Neuronal stem cell (in vitro differentiated cells): ENCODE measurements around the gene SLCO2A1.
A peak's percentile ranks its signal among the peaks of the same experiment; 100 is the strongest.

Experiments used
- DNase-seq: peaks from one replicate; pipeline ENCODE4 v3.0.0-alpha.2; 2013; ENCODE audit warnings: low spot score
- H2AFZ ChIP-seq: one replicate; pipeline ENCODE4 v1.6.1; 2013; ENCODE audit warnings: mild to moderate bottlenecking, low read length, inconsistent platforms
- H2AK5ac ChIP-seq: 2 replicates; pipeline ENCODE4 v1.6.1; 2013; ENCODE audit warnings: low read depth, mild to moderate bottlenecking, inconsistent platforms, low read length, moderate library complexity, mixed read lengths
- H2BK120ac ChIP-seq: 2 replicates; pipeline ENCODE4 v1.6.1; 2013; ENCODE audit warnings: low read depth, mild to moderate bottlenecking, inconsistent platforms, low read length, moderate library complexity, mixed read lengths
- H2BK12ac ChIP-seq: one replicate; pipeline ENCODE4 v1.6.1; 2013; ENCODE audit warnings: low read length, inconsistent platforms
- H2BK15ac ChIP-seq: 2 replicates; pipeline ENCODE4 v1.6.1; 2013; ENCODE audit warnings: mild to moderate bottlenecking, low read length, inconsistent platforms, mixed read lengths
- H2BK5ac ChIP-seq: one replicate; pipeline ENCODE4 v1.6.1; 2013; ENCODE audit warnings: inconsistent platforms, mild to moderate bottlenecking, low read length, moderate library complexity
- H3K14ac ChIP-seq: one replicate; pipeline ENCODE4 v1.6.1; 2013; ENCODE audit warnings: low read length, inconsistent platforms
- H3K18ac ChIP-seq: 2 replicates; pipeline ENCODE4 v1.6.1; 2013; ENCODE audit warnings: low read length, inconsistent platforms
- H3K23ac ChIP-seq: 2 replicates; pipeline ENCODE4 v1.6.1; 2013; ENCODE audit warnings: low read depth, mild to moderate bottlenecking, mixed read lengths, low read length, inconsistent platforms; ENCODE audit not compliant: poor library complexity
- H3K27ac ChIP-seq: replicated peaks from 3 replicates; pipeline ENCODE4 v1.5.1; 2013; ENCODE audit warnings: low read length, inconsistent platforms
- H3K27me3 ChIP-seq, 3 experiments: 2 replicates each; pipeline ENCODE4 v1.6.1; 2013; ENCODE audit warnings: low read length in 3 of 3, mild to moderate bottlenecking in 2 of 3, inconsistent platforms in 1 of 3, low read depth in 1 of 3, mixed read lengths in 1 of 3, moderate library complexity in 1 of 3; ENCODE audit not compliant: control insufficient read depth in 3 of 3, insufficient read depth in 3 of 3
- H3K36me3 ChIP-seq, 2 donors: replicated peaks in 1 of 2; 2 replicates each; pipeline ENCODE4 v1.6.1; 2013; ENCODE audit warnings: low read length in 2 of 2; ENCODE audit not compliant: control insufficient read depth in 2 of 2, insufficient read depth in 2 of 2
- H3K4ac ChIP-seq: 2 replicates; pipeline ENCODE4 v1.6.1; 2013; ENCODE audit warnings: inconsistent platforms, mild to moderate bottlenecking, low read length, moderate library complexity
- H3K4me1 ChIP-seq, 2 donors: 1 replicate in 1 of 2; 2 replicates in 1 of 2; pipeline ENCODE4 v1.6.1; 2013; ENCODE audit warnings: low read length in 2 of 2, low read depth in 1 of 2; ENCODE audit not compliant: control insufficient read depth in 2 of 2, insufficient read depth in 1 of 2
- H3K4me2 ChIP-seq: one replicate; pipeline ENCODE4 v1.6.1; 2013; ENCODE audit warnings: mild to moderate bottlenecking, low read length, inconsistent platforms; ENCODE audit not compliant: insufficient read depth, poor library complexity, severe bottlenecking
- H3K4me3 ChIP-seq, 2 donors: 2 replicates each; pipeline ENCODE4 v1.5.1; 2013; ENCODE audit warnings: low read length in 2 of 2, mild to moderate bottlenecking in 2 of 2, inconsistent platforms in 1 of 2, moderate library complexity in 1 of 2
- H3K79me1 ChIP-seq: one replicate; pipeline ENCODE4 v1.6.1; 2013; ENCODE audit warnings: low read depth, mild to moderate bottlenecking, inconsistent platforms, low read length, moderate library complexity
- H3K9ac ChIP-seq: one replicate; pipeline ENCODE4 v1.6.1; 2013; ENCODE audit warnings: mild to moderate bottlenecking, low read depth, low read length, inconsistent platforms; ENCODE audit not compliant: poor library complexity
- H3K9me3 ChIP-seq, 2 donors: replicated peaks in 1 of 2; 2 replicates each; pipeline versions ENCODE3 to v1.6.1; 2013; ENCODE audit warnings: low read length in 2 of 2, mild to moderate bottlenecking in 2 of 2, inconsistent platforms in 1 of 2, low read depth in 1 of 2, mixed read lengths in 1 of 2, moderate library complexity in 1 of 2; ENCODE audit not compliant: control insufficient read depth in 2 of 2, insufficient read depth in 1 of 2
- H4K8ac ChIP-seq: one replicate; pipeline ENCODE4 v1.6.1; 2013; ENCODE audit warnings: low read depth, mild to moderate bottlenecking, inconsistent platforms, low read length, moderate library complexity
- H4K91ac ChIP-seq: one replicate; pipeline ENCODE4 v1.6.1; 2013; ENCODE audit warnings: low read length, low read depth, mild to moderate bottlenecking, inconsistent platforms; ENCODE audit not compliant: poor library complexity
- WGBS, 2 donors: extraction: QIAGEN DNeasy Blood & Tissue Kit; methylation state at CpG; one replicate each; pipeline ENCODE4 v1.1.7; 2013; ENCODE audit warnings: missing lambda C conversion rate in 2 of 2, mixed read lengths in 1 of 2; ENCODE audit not compliant: insufficient read length in 2 of 2, insufficient replicate concordance in 1 of 2; ENCODE audit errors: extremely low coverage in 2 of 2; 5-methylcytosine and 5-hydroxymethylcytosine counted together

Gene SLCO2A1

DNA sequence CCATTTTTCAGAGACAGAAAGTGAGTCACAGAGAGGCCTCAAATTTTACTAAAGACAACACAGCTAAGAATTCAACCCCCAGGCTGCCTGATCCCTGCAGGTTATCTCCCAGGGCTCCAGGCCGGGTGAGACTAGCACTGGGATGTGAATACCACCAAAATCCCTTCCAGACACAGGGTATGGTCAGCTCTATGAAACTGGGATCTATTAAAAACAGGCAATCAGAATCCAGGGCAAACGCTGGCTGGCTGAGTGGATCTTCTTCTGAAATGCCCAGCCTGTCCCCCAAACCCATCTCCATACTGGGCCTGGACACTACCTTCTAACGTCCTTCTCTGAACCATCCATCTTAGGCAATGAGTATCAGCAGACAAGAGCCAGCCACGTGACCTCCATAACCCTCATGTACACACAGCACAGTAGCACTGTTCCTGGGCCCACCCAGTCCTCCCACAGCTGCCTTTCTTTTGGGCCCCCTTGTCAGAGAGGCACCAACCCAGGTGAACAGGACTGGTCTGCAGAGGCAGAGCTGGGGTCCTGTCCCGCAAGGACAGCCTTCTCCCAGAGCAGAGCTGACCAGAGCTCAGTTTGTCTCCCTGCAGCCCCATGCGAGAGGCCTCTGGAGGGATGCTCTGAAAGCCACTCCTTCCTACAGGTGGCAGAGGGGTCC is 135.9 kb downstream of the SLCO2A1 start:
- no peak overlapping the region for H3K4me3 ChIP-seq
- DNase-seq, result no peak
- no CpG with 5 or more reads among the region's 6 CpGs for WGBS, 2 donors
- H3K23ac ChIP-seq, result no peak overlapping the region
- H2BK15ac ChIP-seq, result no peak overlapping the region
- peaks cover 0 to 30% of the 10 kb centered on the region in 2 donors for H3K4me1 ChIP-seq
- peak overlapping the region; percentile 25 for H3K18ac ChIP-seq
- peaks cover 0 to 67% (median 15%) of the 10 kb centered on the region in 3 experiments for H3K27me3 ChIP-seq
- H4K8ac ChIP-seq, result no peak overlapping the region
- H3K27ac ChIP-seq, result no peak overlapping the region
- H3K9me3 ChIP-seq, result peaks cover 0 to 2% of the 10 kb centered on the region in 2 donors
- no peaks in the 10 kb centered on the region for H3K79me1 ChIP-seq
- no peak overlapping the region for H3K9ac ChIP-seq
- no peak overlapping the region for H2BK120ac ChIP-seq
- H2BK5ac ChIP-seq, result no peak overlapping the region
- H4K91ac ChIP-seq, result no peak overlapping the region
- H3K4ac ChIP-seq, result no peak overlapping the region
- no peak overlapping the region for H3K4me2 ChIP-seq
- H3K14ac ChIP-seq, result no peak overlapping the region
- no peak overlapping the region for H2AFZ ChIP-seq
- H2AK5ac ChIP-seq, result peak overlapping the region; percentile 23
- H3K36me3 ChIP-seq, result no peaks in the 10 kb centered on the region
- no peak overlapping the region for H2BK12ac ChIP-seq

DNA sequence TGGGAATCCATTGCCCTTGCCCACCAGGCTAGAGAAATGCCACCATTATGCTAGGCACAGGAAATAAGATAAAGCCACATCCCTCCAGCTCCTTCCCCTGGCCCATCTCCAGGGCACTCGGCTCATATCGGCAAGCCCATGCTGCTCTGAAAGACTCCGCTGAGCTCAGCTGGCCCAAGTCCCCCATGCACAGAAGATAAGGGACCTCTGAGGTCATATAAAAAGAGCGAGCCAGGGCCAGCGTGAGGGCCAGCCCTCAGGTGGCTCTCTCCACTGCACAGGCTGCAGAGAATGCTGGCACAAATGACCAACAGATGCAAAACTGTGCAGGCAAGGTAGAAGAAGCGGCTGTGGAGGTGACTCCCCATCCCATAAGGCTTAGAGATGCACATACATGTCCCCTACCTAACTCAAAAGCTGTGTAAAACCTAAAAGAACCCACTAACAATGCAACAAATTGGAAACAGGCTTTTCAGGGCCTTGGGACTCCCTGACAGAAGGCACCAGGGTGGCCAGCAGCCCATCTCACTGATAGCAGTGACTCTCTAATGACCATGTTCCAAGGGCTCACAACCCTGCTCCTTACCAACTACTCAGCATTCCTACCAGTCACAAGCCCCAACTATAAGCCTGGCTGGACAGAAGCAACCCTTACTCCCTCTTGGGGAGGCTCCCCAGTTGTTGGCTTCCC is 137.0 kb downstream of the SLCO2A1 start:
- H3K23ac ChIP-seq, result no peak overlapping the region
- peaks cover 0 to 61% (median 15%) of the 10 kb centered on the region in 3 experiments for H3K27me3 ChIP-seq
- no peak for DNase-seq
- peak overlapping the region; percentile 50 for H3K18ac ChIP-seq
- H4K8ac ChIP-seq, result no peak overlapping the region
- no peak overlapping the region for H3K27ac ChIP-seq
- H3K9me3 ChIP-seq, result peaks cover 0 to 2% of the 10 kb centered on the region in 2 donors
- no peak overlapping the region for H2AK5ac ChIP-seq
- no peak overlapping the region for H2BK120ac ChIP-seq
- no peak overlapping the region for H3K14ac ChIP-seq
- peaks cover 0 to 38% of the 10 kb centered on the region in 2 donors for H3K4me1 ChIP-seq
- no peak overlapping the region for H2BK5ac ChIP-seq
- no peaks in the 10 kb centered on the region for H3K36me3 ChIP-seq
- H2BK12ac ChIP-seq, result no peak overlapping the region
- H3K9ac ChIP-seq, result no peak overlapping the region
- no peak overlapping the region for H2BK15ac ChIP-seq
- no peak overlapping the region for H2AFZ ChIP-seq
- no peak overlapping the region for H3K4me3 ChIP-seq
- no peak overlapping the region for H3K4me2 ChIP-seq
- H4K91ac ChIP-seq, result no peak overlapping the region
- no CpG with 5 or more reads among the region's 6 CpGs for WGBS, 2 donors
- no peak overlapping the region for H3K4ac ChIP-seq
- peaks cover 3% of the 10 kb centered on the region for H3K79me1 ChIP-seq

DNA sequence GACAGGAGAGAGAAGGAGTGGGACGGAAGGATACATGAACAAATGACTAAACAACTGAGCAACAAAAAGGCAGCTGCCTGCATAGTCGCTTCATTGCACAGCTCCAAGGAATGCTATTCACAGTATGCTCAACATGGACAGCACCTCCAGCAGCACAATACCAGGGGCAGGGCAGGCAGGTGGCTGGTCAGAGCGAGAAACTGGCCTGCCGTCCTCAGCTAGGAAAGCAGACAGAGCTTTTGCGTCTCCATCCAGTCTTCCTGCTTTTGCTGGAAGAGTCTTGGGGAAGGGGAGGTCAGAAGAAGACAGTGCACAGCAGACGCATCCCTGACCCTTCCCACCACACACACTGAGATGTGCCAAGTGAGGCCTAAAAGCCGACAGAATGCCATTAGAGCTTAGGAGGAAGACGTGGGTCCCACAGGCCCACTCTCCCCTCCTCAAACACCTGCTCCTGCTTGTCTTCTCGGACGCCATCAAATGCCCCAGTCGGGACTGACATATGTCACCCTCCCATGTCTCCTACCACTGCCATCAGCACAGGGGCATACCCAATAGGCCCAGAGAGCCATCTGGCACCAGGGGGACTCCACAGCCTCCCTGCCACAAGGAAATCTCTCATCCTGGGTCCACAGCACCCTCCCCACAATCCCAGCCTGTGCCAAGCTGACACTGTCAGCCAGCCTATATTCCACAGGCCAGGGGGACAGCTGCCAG is 137.9 kb downstream of the SLCO2A1 start:
- H2AFZ ChIP-seq, result no peak overlapping the region
- WGBS, 2 donors, result no CpG with 5 or more reads among the region's 11 CpGs
- H2BK5ac ChIP-seq, result no peak overlapping the region
- H3K4me1 ChIP-seq, result peaks cover 0 to 43% of the 10 kb centered on the region in 2 donors
- H2AK5ac ChIP-seq, result no peak overlapping the region
- H3K9ac ChIP-seq, result no peak overlapping the region
- H3K36me3 ChIP-seq, result no peaks in the 10 kb centered on the region
- H4K8ac ChIP-seq, result no peak overlapping the region
- no peak overlapping the region for H3K14ac ChIP-seq
- H3K4ac ChIP-seq, result no peak overlapping the region
- no peak overlapping the region for H3K4me2 ChIP-seq
- H3K9me3 ChIP-seq, result peaks cover 0 to 2% of the 10 kb centered on the region in 2 donors
- peaks cover 3% of the 10 kb centered on the region for H3K79me1 ChIP-seq
- no peak for DNase-seq
- no peak overlapping the region for H4K91ac ChIP-seq
- H3K27me3 ChIP-seq, result peaks cover 0 to 53% (median 9%) of the 10 kb centered on the region in 3 experiments
- H2BK15ac ChIP-seq, result no peak overlapping the region
- H2BK120ac ChIP-seq, result no peak overlapping the region
- no peak overlapping the region for H3K23ac ChIP-seq
- peak overlapping the region; percentile 9 for H3K18ac ChIP-seq
- peak overlapping the region; percentile 45 for H3K27ac ChIP-seq
- no peak overlapping the region for H3K4me3 ChIP-seq
- H2BK12ac ChIP-seq, result no peak overlapping the region
